CD14-positive monocyte (primary cell): ENCODE data around the gene ZCRB1. TPM values are rescaled to one million over a fixed set of nuclear protein-coding genes. Genes with fewer than 3 reads are reported as not detected.
A peak's percentile ranks its signal among the peaks of the same experiment; 100 is the strongest.

Experiments
- DNase-seq, 3 donors: peaks; one replicate each; pipeline ENCODE4 v3.0.0-alpha.2; 2011 to 2022
- H2AFZ ChIP-seq: 2 replicates; pipeline ENCODE4 v1.6.0; 2012; ENCODE audit warnings: mild to moderate bottlenecking, low read depth, low read length, inconsistent platforms; ENCODE audit not compliant: insufficient read depth, poor library complexity, severe bottlenecking
- H3K27ac ChIP-seq, 2 donors: 1 replicate in 1 of 2; 2 replicates in 1 of 2; pipeline ENCODE4 v1.5.1; 2012 to 2013; ENCODE audit warnings: low read length in 2 of 2, control low read depth in 1 of 2, inconsistent platforms in 1 of 2, low read depth in 1 of 2, mild to moderate bottlenecking in 1 of 2
- H3K27me3 ChIP-seq, 2 donors: one replicate each; pipeline versions ENCODE4 v1.6.0 to v1.6.1; 2011 to 2013; ENCODE audit warnings: low read length in 2 of 2; ENCODE audit not compliant: control insufficient read depth in 2 of 2, insufficient read depth in 2 of 2
- H3K36me3 ChIP-seq, 2 donors: replicated peaks in 1 of 2; 1 replicate in 1 of 2; 2 replicates in 1 of 2; pipeline versions ENCODE4 v1.5.1 to v1.6.1; 2012 to 2013; ENCODE audit warnings: low read length in 2 of 2, control low read depth in 1 of 2, inconsistent platforms in 1 of 2, mild to moderate bottlenecking in 1 of 2; ENCODE audit not compliant: insufficient read depth in 2 of 2, control insufficient read depth in 1 of 2
- H3K4me1 ChIP-seq, 2 donors: 1 replicate in 1 of 2; 2 replicates in 1 of 2; pipeline versions ENCODE4 v1.5.1 to v1.6.1; 2012 to 2013; ENCODE audit warnings: low read length in 2 of 2, control low read depth in 1 of 2, inconsistent platforms in 1 of 2, mild to moderate bottlenecking in 1 of 2, moderate library complexity in 1 of 2; ENCODE audit not compliant: insufficient read depth in 2 of 2, control insufficient read depth in 1 of 2
- H3K4me2 ChIP-seq: replicated peaks from 2 replicates; pipeline ENCODE3; 2012; ENCODE audit warnings: low read length, moderate library complexity, mild to moderate bottlenecking; ENCODE audit not compliant: poor library complexity, severe bottlenecking; ENCODE audit errors: extremely low read depth
- H3K4me3 ChIP-seq, 3 experiments: fragments of 200-600 bp in 1 of 3; sonication (generic) in 1 of 3; replicated peaks in 1 of 3; 1 replicate in 2 of 3; 2 replicates in 1 of 3; pipeline ENCODE4 v1.5.1; 2011 to 2013; ENCODE audit warnings: low read length in 3 of 3, mild to moderate bottlenecking in 3 of 3, control low read depth in 2 of 3, low read depth in 2 of 3, inconsistent platforms in 1 of 3, moderate library complexity in 1 of 3
- H3K79me2 ChIP-seq: 2 replicates; pipeline ENCODE4 v1.6.0; 2012; ENCODE audit warnings: mild to moderate bottlenecking, control low read depth, inconsistent platforms, low read length, moderate library complexity; ENCODE audit not compliant: insufficient read depth
- H3K9ac ChIP-seq: 2 replicates; pipeline ENCODE4 v1.6.0; 2017; ENCODE audit warnings: low read length, mild to moderate bottlenecking; ENCODE audit not compliant: insufficient read depth, poor library complexity, severe bottlenecking
- H3K9me3 ChIP-seq, 2 donors: replicated peaks in 1 of 2; 1 replicate in 1 of 2; 2 replicates in 1 of 2; pipeline versions ENCODE4 v1.5.1 to v1.6.1; 2012 to 2013; ENCODE audit warnings: low read length in 2 of 2, control low read depth in 1 of 2; ENCODE audit not compliant: control insufficient read depth in 1 of 2, insufficient read depth in 1 of 2
- H4K20me1 ChIP-seq: 2 replicates; pipeline ENCODE4 v1.6.0; 2012; ENCODE audit warnings: mild to moderate bottlenecking, low read length, control low read depth, moderate library complexity; ENCODE audit not compliant: insufficient read depth
- H3K27ac Mint-ChIP-seq, 7 donors: one replicate each; pipeline ENCODE4 v1.8.0; 2020; ENCODE audit warnings: mild to moderate bottlenecking in 7 of 7, mixed read lengths in 7 of 7, moderate library complexity in 6 of 7, inconsistent platforms in 2 of 7
- H3K27me3 Mint-ChIP-seq, 3 donors: one replicate each; pipeline ENCODE4 v1.8.0; 2021 to 2022; ENCODE audit warnings: low read depth in 3 of 3, mild to moderate bottlenecking in 3 of 3, mixed read lengths in 3 of 3, moderate library complexity in 3 of 3, inconsistent platforms in 1 of 3
- H3K36me3 Mint-ChIP-seq, 2 donors: one replicate each; pipeline ENCODE4 v1.8.0; 2020; ENCODE audit warnings: mixed read lengths in 2 of 2, inconsistent platforms in 1 of 2, mild to moderate bottlenecking in 1 of 2
- H3K4me1 Mint-ChIP-seq: one replicate; pipeline ENCODE4 v1.8.0; 2020; ENCODE audit warnings: mild to moderate bottlenecking, mixed read lengths
- H3K4me3 Mint-ChIP-seq, 2 donors: one replicate each; pipeline ENCODE4 v1.8.0; 2020; ENCODE audit warnings: mild to moderate bottlenecking in 2 of 2, mixed read lengths in 2 of 2, moderate library complexity in 1 of 2
- H3K9me3 Mint-ChIP-seq, 7 donors: one replicate each; pipeline ENCODE4 v1.8.0; 2020 to 2022; ENCODE audit warnings: mixed read lengths in 7 of 7, mild to moderate bottlenecking in 6 of 7, moderate library complexity in 6 of 7, inconsistent platforms in 2 of 7
- WGBS: methylation state at CpG from one replicate; pipeline ENCODE4 v1.1.5; 2013; ENCODE audit warnings: missing lambda C conversion rate; ENCODE audit not compliant: insufficient coverage; 5-methylcytosine and 5-hydroxymethylcytosine counted together
- intact Hi-C, 2 donors: fragments of 100-400 bp; cut with micrococcal nuclease; formaldehyde crosslinking; loops; one replicate each; pipeline versions ENCODE4 v1.15.0 to v1.15.1; 2023
- polyA minus RNA-seq: library from RNA; depleted of rRNA, polyadenylated mRNA; stranded (reverse); fragments of >200 nt; gene quantifications from 2 replicates; pipeline ENCODE4 v1.2.3, GENCODE V29; 2012
- polyA plus RNA-seq, 3 donors: library from polyadenylated mRNA; depleted of rRNA in 1 of 3; unstranded in 2 of 3; stranded (reverse) in 1 of 3; fragments of 300-500 nt in 2 of 3; fragments of >200 nt in 1 of 3; fragmentation: Illumina TruSeq in 2 of 3; gene quantifications; 1 replicate in 2 of 3; 2 replicates in 1 of 3; pipeline ENCODE4 v1.2.3, GENCODE V29; 2012 to 2021
- total RNA-seq, 12 experiments: library from RNA in 1 of 12; stranded (reverse) in 1 of 12; fragments of 120-200 nt in 1 of 12; gene quantifications; one replicate each; pipeline ENCODE4 v1.2.4 and lab custom pipeline; 2013 to 2026; ENCODE audit warnings: mixed read lengths in 6 of 12, inconsistent platforms in 1 of 12
- TF ChIP-seq, protein P1 (sequence below): fragments of 200-600 bp; IDR thresholded peaks from one replicate; pipeline ENCODE4 v1.8.0; 2022; ENCODE audit warnings: antibody characterized with exemption, mild to moderate bottlenecking

The ZCRB1 gene
- total RNA-seq (2013) = 29.1 TPM
- polyA plus RNA-seq (10 to 100 TPM in 2 of 3 donors, 1 to 10 TPM in 1; 9.2 to 34.4 (median 32.2) TPM), polyA minus RNA-seq (5.3 and 16.9 TPM in 2 replicates), total RNA-seq (lab: John Stamatoyannopoulos, UW) (3.0 to 19.6 (median 13.7) reads per million in 11 experiments)

- peak within 1 kb of the TSS; percentile 85 to 94 (median 92) for H3K4me3 ChIP-seq
- Mint-ChIP-seq H3K9me3 (no peaks in the 10 kb centered on the region), H3K36me3 (peaks cover 14 to 21% of the 10 kb centered on the region in 2 donors), H3K4me3 (peak within 1 kb of the TSS; percentile 95 to 97), H3K27ac (peak within 1 kb of the TSS; percentile 89 to 97 (median 96)), H3K4me1 (peaks cover 38% of the 10 kb centered on the region), H3K27me3 (peaks cover 0 to under 1% (median 0%) of the 10 kb centered on the region in 3 donors)
- TF ChIP-seq, protein P1, sequence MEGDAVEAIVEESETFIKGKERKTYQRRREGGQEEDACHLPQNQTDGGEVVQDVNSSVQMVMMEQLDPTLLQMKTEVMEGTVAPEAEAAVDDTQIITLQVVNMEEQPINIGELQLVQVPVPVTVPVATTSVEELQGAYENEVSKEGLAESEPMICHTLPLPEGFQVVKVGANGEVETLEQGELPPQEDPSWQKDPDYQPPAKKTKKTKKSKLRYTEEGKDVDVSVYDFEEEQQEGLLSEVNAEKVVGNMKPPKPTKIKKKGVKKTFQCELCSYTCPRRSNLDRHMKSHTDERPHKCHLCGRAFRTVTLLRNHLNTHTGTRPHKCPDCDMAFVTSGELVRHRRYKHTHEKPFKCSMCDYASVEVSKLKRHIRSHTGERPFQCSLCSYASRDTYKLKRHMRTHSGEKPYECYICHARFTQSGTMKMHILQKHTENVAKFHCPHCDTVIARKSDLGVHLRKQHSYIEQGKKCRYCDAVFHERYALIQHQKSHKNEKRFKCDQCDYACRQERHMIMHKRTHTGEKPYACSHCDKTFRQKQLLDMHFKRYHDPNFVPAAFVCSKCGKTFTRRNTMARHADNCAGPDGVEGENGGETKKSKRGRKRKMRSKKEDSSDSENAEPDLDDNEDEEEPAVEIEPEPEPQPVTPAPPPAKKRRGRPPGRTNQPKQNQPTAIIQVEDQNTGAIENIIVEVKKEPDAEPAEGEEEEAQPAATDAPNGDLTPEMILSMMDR = no peak
- WGBS = under 1% methylated on average over 54 of the region's 55 CpGs
- peak; percentile 61 to 72 (median 61) for DNase-seq
- H3K9me3 ChIP-seq = no peaks in the 10 kb centered on the region
- peak within 1 kb of the TSS; percentile 85 for H3K4me2 ChIP-seq
- H3K9ac ChIP-seq = peak within 1 kb of the TSS; percentile 81
- peaks cover 4 to 21% of the 10 kb centered on the region in 2 donors for H3K36me3 ChIP-seq
- H3K4me1 ChIP-seq = peaks cover 24 to 33% of the 10 kb centered on the region in 2 donors
- peak within 1 kb of the TSS; percentile 94 for H2AFZ ChIP-seq
- H3K27ac ChIP-seq = peak within 1 kb of the TSS; percentile 79 to 87
- H3K79me2 ChIP-seq = peaks cover 59% of the 10 kb centered on the region
- H3K27me3 ChIP-seq = no peaks in the 10 kb centered on the region
- H4K20me1 ChIP-seq = peaks cover 13% of the 10 kb centered on the region
- intact Hi-C loops = loop anchor here (5.0 to 10.0 kb wide), 2 partner anchors 89 to 181 kb away; partner anchors contain the start of genes YAF2 (in 2 of the 2) and GXYLT1 (in 1 of the 2)
Measured at GRCh38 chr12:42325653-42326474, at the start of gene ZCRB1, which contains the start of gene PPHLN1. ZCRB1 (minus strand) TSS chr12:42326094; CDS start chr12:42324102, 1,992 bp downstream. PPHLN1 (plus strand) TSS chr12:42326167; CDS start chr12:42335903, 9,736 bp downstream.

DNA sequence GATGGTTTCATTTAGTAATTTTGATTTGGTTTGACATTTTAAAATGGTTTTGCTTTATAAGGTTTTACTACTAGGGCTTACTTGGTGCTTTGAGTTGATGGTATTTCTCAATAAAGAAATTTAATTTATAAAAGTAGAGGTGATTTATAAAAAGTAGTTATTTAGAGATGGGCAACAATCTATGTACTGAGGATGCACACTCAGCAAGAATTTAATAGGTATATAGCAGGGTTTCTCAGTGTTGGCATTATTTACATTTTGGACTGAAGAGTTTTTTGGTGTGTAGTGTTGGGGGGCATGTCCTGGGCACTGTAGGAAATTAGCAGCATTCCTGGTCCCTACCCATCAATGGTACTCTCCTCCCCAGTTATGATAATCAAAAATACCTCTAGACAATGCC, 47.8 kb upstream of the ZCRB1 start:
- TF ChIP-seq, protein P1 = no peak
- Histone ChIP-seq H3K36me3 (peaks cover 19 to 44% of the 10 kb centered on the region in 2 donors), H3K9me3 (no peaks in the 10 kb centered on the region), H3K4me2 (no peak overlapping the region), H3K27me3 (no peaks in the 10 kb centered on the region), H4K20me1 (no peaks in the 10 kb centered on the region), H3K4me1 (no peaks in the 10 kb centered on the region), H3K79me2 (peaks cover 16% of the 10 kb centered on the region), H3K9ac (no peak overlapping the region), H2AFZ (no peak overlapping the region), H3K27ac (no peak overlapping the region), H3K4me3 (no peak overlapping the region)
- H3K36me3 Mint-ChIP-seq = peaks cover 23 to 31% of the 10 kb centered on the region in 2 donors
- intact Hi-C loops = no loop called here
- H3K9me3 Mint-ChIP-seq = no peaks in the 10 kb centered on the region
- no peaks in the 10 kb centered on the region for H3K27me3 Mint-ChIP-seq
- peaks cover 4% of the 10 kb centered on the region for H3K4me1 Mint-ChIP-seq
- DNase-seq = no peak
- no peak overlapping the region for H3K4me3 Mint-ChIP-seq
- H3K27ac Mint-ChIP-seq = no peak overlapping the region
